Measurements from ENCODE around the gene C5orf22. TPM values are rescaled to one million over a fixed set of nuclear protein-coding genes. Genes with fewer than 3 reads are reported as not detected.

C5orf22 gene
- total and polyA plus RNA-seq, 5 donors: 11.1 to 19.5 (median 16.4) TPM

DNA sequence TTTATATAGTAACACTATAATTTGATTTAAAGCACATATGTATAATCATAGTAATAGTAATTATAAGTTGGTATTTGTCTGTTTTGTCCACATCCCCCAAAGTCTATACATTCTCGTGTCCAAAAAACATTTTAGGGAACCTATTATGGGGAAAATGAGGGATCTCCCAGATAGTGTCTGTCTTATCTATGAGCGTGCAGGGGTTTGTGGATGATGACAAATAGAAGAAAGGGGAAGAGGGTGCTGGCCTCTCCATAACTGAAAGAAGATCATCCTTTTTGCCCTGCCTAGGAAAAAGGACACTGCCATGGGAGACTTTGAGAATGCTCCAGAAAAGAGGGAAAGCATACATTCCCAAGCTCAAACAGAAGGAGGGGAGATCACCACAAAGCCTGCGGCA, 45.3 kb downstream of the C5orf22 start:
- WGBS: 72% methylated on average over 3 of the region's 3 CpGs
- Histone ChIP-seq H3K9me3 (ENCODE audit: control insufficient read depth, low read length) (no peaks in the 10 kb centered on the region), H3K4me3 (ENCODE audit: low read length) (no peak overlapping the region), H3K27me3 (ENCODE audit: control insufficient read depth, insufficient read depth) (no peaks in the 10 kb centered on the region), H3K4me1 (ENCODE audit: control insufficient read depth, insufficient read depth, low read length) (no peaks in the 10 kb centered on the region), H3K27ac (ENCODE audit: low read length) (no peak overlapping the region)
- intact Hi-C loops (cut with DNase I): loop anchor here in 1 of 4 donors (10.0 kb wide), 1 partner anchor 507 kb away; no protein-coding TSS in a partner anchor
- no peak for ATAC-seq
- no peak for DNase-seq

DNA sequence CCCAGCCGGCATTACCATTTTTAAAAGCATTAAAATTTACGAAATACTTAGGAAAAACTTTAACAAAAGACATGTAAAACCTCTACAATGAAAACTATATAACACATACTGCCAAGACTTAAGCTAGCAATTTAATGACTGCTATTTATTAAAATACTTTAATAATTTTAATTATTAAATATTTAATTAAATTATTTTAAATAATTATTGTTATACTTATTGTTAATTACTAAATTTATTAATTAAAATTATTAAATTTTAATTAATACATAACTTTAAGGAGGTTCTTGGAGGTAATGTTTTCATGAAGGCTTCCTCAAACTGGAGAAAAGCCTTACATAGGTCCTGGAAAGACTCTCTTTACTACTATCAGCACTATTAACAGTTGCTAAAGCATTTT, 47.5 kb downstream of the C5orf22 start:
- no peaks in the 10 kb centered on the region for H3K4me1 ChIP-seq (ENCODE audit: control insufficient read depth, insufficient read depth, low read length)
- 96% methylated on average over 2 of the region's 2 CpGs for WGBS
- H3K27me3 ChIP-seq (ENCODE audit: control insufficient read depth, insufficient read depth): no peaks in the 10 kb centered on the region
- no peak for DNase-seq
- intact Hi-C loops (cut with DNase I): loop anchor here in 1 of 4 donors (10.0 kb wide), 1 partner anchor 505 kb away; no protein-coding TSS in a partner anchor
- ATAC-seq: no peak
- no peak overlapping the region for H3K4me3 ChIP-seq (ENCODE audit: low read length)
- H3K27ac ChIP-seq (ENCODE audit: low read length): no peak overlapping the region
- H3K9me3 ChIP-seq (ENCODE audit: control insufficient read depth, low read length): no peaks in the 10 kb centered on the region

DNA sequence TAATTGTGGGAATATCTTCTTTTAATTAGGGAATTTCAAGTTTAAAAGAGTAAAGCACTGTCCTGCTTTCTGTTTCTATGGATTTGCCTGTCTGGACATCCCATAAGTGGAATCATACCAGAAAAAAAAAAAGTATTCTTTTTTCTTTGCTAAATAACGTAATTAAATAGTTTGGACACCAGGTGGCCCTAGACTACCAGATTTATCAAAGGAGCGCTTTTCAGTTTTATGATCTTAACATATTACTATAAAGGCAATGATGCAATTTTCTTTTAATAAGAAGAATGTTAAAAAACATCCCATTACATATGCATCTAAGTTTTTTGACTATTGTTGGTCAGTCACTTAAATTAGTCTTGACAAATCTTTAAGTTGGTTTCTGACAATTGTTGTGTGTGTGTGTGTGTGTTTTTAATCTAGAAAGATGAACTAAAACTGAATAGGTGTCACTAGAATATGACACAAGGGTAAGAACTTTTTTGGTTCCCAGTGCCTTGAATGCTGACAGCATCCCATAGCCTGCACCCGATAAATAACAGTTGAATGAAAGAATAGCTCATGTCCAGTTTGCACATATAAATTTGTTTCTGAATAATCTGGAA, 49.5 kb downstream of the C5orf22 start:
- Histone ChIP-seq H3K27ac (ENCODE audit: low read length) (no peak overlapping the region), H3K4me1 (ENCODE audit: control insufficient read depth, insufficient read depth, low read length) (no peaks in the 10 kb centered on the region), H3K4me3 (ENCODE audit: low read length) (no peak overlapping the region), H3K9me3 (ENCODE audit: control insufficient read depth, low read length) (no peaks in the 10 kb centered on the region), H3K27me3 (ENCODE audit: control insufficient read depth, insufficient read depth) (no peaks in the 10 kb centered on the region)
- intact Hi-C loops (cut with DNase I): loop anchor here in 3 of 4 donors (2.0 to 10.0 kb wide), 5 partner anchors 226 to 513 kb away; no protein-coding TSS in a partner anchor
- no peak for DNase-seq
- ATAC-seq: no peak
- WGBS: 31% methylated on average over 3 of the region's 3 CpGs

DNA sequence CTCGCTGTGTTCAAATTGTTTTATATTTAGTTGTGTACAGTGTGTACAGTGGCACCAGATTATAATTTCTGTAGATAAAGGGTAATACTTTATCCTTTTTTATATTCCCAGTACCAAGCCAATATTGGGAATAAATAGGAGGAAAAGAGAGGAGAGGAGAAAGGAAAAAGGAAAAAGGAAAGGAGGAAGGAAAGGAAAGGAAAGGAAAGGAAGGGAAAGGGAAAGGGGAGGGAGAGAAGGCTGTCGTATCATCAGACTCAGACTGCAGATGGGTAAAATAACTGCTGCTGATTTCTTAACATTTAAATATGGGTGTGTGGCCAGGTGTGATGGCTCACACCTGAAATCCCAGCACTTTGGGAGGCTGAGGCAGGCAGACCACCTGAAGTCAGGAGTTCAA, 51.0 kb downstream of the C5orf22 start:
- no peak overlapping the region for H3K4me3 ChIP-seq (ENCODE audit: low read length)
- ATAC-seq (no peak), DNase-seq (no peak)
- no peaks in the 10 kb centered on the region for H3K27me3 ChIP-seq (ENCODE audit: control insufficient read depth, insufficient read depth)
- H3K27ac ChIP-seq (ENCODE audit: low read length): no peak overlapping the region
- H3K9me3 ChIP-seq (ENCODE audit: control insufficient read depth, low read length): no peaks in the 10 kb centered on the region
- intact Hi-C loops (cut with DNase I): loop anchor here in 3 of 4 donors (2.0 to 10.0 kb wide), 4 partner anchors 224 to 512 kb away; no protein-coding TSS in a partner anchor
- H3K4me1 ChIP-seq (ENCODE audit: control insufficient read depth, insufficient read depth, low read length): no peaks in the 10 kb centered on the region
- WGBS: 88% methylated on average over 2 of the region's 2 CpGs

DNA sequence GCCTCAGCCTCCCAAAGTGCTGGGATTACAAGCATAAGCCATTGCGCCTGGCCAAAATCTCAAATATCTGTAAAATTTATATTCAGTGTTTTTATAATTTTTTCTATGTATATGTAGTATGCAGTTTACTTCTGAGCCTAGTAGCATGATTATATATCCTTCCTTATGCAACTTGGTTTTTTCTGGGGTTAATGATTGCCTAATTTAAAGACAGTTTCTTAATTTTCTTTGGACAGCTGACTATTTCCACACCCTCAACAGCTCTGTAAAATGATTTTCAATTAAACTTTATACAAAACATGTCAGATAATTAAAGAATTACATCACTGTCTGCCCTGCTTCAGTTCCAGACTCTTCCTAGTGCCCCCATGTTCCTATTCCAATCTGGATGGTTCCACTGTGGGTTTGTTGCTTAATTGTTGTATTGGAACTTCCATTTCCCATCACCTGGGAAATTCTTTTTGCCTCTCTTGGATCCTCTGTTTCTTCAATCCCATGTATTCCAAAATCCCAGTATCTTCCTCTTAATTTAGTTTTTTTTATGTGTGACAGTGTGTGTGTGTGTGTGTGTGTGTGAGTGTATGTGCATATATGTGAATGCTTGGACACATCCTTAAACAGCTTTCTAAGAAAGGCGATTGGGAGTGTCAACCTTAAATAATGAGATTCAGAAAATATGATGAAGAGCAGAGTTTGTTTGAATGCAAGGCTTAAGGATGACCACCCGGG, 53.2 kb downstream of the C5orf22 start:
- WGBS: 91% methylated on average over 3 of the region's 3 CpGs
- Histone ChIP-seq H3K4me1 (ENCODE audit: control insufficient read depth, insufficient read depth, low read length) (no peaks in the 10 kb centered on the region), H3K4me3 (ENCODE audit: low read length) (no peak overlapping the region), H3K9me3 (ENCODE audit: control insufficient read depth, low read length) (no peaks in the 10 kb centered on the region), H3K27ac (ENCODE audit: low read length) (no peak overlapping the region), H3K27me3 (ENCODE audit: control insufficient read depth, insufficient read depth) (no peaks in the 10 kb centered on the region)
- no peak for DNase-seq
- intact Hi-C loops (cut with DNase I): loop anchor here in 2 of 4 donors (5.0 to 10.0 kb wide), 2 partner anchors 222 to 509 kb away; no protein-coding TSS in a partner anchor
- no peak for ATAC-seq

DNA sequence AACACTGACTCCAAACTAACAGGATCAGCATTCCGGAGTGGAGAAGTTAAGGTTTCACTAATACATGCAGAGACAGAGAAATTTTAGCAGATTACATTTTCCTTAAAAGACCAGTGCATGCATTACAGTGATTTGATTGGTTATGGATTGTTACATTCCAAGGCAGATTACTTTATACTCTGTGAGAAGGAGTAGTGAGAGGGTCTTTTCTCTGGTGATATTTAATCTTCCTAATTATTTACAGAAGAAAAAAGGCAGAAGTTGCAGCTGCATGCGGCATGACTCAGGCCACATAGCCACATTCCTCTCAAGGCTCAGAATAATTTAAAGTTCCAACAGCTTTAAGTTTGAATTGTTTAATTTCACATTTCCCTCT, 53.8 kb downstream of the C5orf22 start:
- Histone ChIP-seq H3K27me3 (ENCODE audit: control insufficient read depth, insufficient read depth) (no peaks in the 10 kb centered on the region), H3K4me1 (ENCODE audit: control insufficient read depth, insufficient read depth, low read length) (no peaks in the 10 kb centered on the region), H3K9me3 (ENCODE audit: control insufficient read depth, low read length) (no peaks in the 10 kb centered on the region), H3K4me3 (ENCODE audit: low read length) (no peak overlapping the region), H3K27ac (ENCODE audit: low read length) (no peak overlapping the region)
- ATAC-seq (no peak), DNase-seq (no peak)
- 77% methylated on average over 2 of the region's 2 CpGs for WGBS
- intact Hi-C loops (cut with DNase I): loop anchor here in 2 of 4 donors (5.0 to 10.0 kb wide), 2 partner anchors 221 to 509 kb away; no protein-coding TSS in a partner anchor

DNA sequence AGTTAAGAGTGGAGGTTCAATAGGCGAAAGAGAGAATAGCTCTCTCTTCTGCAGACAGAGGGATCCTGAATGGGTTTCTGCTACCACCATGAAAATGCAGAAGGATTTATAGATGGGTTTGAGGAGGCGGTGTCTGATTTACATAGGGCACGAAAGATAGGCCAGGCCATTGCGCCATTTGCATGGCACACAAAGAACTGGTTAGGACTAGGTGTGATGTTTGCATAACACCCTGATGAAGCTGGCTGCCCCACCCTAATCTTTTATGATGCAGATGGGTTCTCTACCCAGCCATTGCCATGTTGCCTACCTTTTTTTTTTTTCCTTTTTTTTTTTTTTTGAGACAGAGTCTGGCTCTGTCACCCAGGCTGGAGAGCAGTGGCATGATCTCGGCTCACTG, 55.4 kb downstream of the C5orf22 start:
- intact Hi-C loops (cut with DNase I): loop anchor here in 2 of 4 donors (5.0 to 10.0 kb wide), 2 partner anchors 220 to 507 kb away; no protein-coding TSS in a partner anchor
- no peak overlapping the region for H3K27ac ChIP-seq (ENCODE audit: low read length)
- WGBS: 93% methylated on average over 5 of the region's 5 CpGs

DNA sequence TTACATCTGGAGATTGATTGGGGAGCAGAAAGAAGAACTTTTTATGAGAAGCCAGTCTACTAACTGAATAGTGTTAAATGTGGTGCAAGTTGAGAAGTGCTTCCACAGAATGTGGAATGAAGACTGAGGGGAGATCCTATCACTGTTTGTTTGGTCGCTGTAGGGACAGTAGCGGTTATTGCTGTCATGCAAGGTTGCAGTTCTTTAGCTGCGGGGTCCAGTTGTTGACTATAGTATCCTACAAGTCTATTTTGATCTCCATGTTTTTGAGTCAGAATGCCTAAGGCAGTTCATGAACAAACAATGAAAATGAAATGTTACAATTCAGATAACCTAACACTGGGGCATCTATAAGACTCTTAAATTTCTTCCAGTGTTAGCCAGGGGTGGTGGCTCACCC, 61.6 kb downstream of the C5orf22 start:
- intact Hi-C loops (cut with DNase I): no loop called here
- Histone ChIP-seq H3K27ac (ENCODE audit: low read length) (no peak overlapping the region), H3K9me3 (ENCODE audit: control insufficient read depth, low read length) (no peaks in the 10 kb centered on the region), H3K4me1 (ENCODE audit: control insufficient read depth, insufficient read depth, low read length) (no peaks in the 10 kb centered on the region), H3K4me3 (ENCODE audit: low read length) (no peak overlapping the region), H3K27me3 (ENCODE audit: control insufficient read depth, insufficient read depth) (no peaks in the 10 kb centered on the region)
- DNase-seq (no peak), ATAC-seq (no peak)
- WGBS: 89% methylated on average over 3 of the region's 3 CpGs

More for the DNA sequence above, 55.4 kb downstream of the C5orf22 start:
- H3K4me1 ChIP-seq (ENCODE audit: control insufficient read depth, insufficient read depth, low read length): no peaks in the 10 kb centered on the region
- H3K9me3 ChIP-seq (ENCODE audit: control insufficient read depth, low read length): no peaks in the 10 kb centered on the region
- no peak overlapping the region for H3K4me3 ChIP-seq (ENCODE audit: low read length)
- ATAC-seq: no peak
- no peak for DNase-seq
- H3K27me3 ChIP-seq (ENCODE audit: control insufficient read depth, insufficient read depth): no peaks in the 10 kb centered on the region

DNA sequence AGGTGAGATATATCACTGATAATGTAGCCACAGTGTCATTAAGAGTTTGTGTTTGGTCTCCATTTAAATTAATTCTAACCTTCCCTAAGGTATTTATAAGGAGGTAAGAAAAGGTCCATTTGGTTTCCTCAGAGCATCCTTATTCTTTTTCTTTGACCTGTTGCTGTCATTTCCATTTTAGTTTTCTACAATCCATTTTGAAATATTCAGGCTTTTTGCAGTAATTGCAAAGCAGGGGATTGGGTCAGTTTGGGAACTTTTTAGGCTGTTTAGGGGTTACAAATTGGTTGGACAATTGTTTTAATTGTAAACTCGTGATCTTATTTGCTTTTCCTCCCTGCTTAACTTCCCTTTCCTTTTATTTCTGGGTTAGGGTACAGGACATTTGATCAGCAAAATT, 64.3 kb downstream of the C5orf22 start:
- WGBS: 70% methylated on average over 1 of the region's 1 CpG
- Histone ChIP-seq H3K27me3 (ENCODE audit: control insufficient read depth, insufficient read depth) (no peaks in the 10 kb centered on the region), H3K27ac (ENCODE audit: low read length) (no peak overlapping the region), H3K4me3 (ENCODE audit: low read length) (no peak overlapping the region), H3K4me1 (ENCODE audit: control insufficient read depth, insufficient read depth, low read length) (no peaks in the 10 kb centered on the region), H3K9me3 (ENCODE audit: control insufficient read depth, low read length) (no peaks in the 10 kb centered on the region)
- ATAC-seq (no peak), DNase-seq (no peak)
- intact Hi-C loops (cut with DNase I): no loop called here

DNA sequence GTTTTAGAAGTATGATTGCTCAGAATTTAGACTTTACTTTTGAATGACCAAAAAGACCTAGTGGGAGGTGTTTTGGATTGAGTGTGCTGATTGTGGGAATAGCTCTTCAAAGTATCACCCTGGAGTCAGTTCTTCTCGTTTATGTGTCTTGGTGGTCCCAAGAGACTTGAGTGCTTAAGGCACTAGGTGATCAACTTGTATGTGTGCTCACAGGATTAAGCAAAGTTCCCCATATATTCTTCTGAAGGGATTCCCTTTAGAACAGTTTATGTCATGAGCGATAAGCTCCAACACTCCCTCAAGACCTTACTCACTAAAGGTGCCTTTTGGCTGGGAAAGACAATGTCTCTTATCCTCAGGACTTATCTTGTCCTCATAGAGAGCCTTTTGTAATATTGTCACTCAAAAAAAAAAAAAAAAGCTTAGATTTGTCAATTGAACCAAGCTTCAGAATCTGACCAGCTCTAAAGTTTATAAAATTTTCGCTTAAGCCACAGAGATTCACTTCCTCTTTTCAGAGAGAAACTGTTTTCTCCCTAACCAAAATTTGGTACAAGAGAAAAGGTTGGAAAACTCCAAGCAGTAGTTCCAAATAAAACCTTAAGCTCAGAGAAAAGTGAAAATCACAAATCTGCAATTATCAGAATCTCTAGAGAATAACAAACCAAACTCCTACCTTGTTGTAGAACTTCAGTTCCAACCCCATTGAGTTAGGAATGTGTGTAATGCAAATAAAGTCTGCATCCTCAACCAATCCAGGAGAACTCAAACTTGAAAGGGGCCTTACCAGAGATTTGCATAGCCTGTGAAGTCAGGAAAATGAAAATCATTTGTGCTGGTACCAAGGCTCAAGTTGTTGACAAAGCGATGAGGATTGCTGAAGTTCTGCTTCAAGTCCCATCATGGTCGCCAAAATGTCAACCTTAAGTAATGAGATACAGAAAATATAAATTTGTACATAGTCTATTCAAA, 66.8 kb downstream of the C5orf22 start:
- H3K4me3 ChIP-seq (ENCODE audit: low read length): no peak overlapping the region
- H3K4me1 ChIP-seq (ENCODE audit: control insufficient read depth, insufficient read depth, low read length): no peaks in the 10 kb centered on the region
- no peak overlapping the region for H3K27ac ChIP-seq (ENCODE audit: low read length)
- ATAC-seq: no peak
- no peaks in the 10 kb centered on the region for H3K9me3 ChIP-seq (ENCODE audit: control insufficient read depth, low read length)
- WGBS: 86% methylated on average over 5 of the region's 5 CpGs
- no peaks in the 10 kb centered on the region for H3K27me3 ChIP-seq (ENCODE audit: control insufficient read depth, insufficient read depth)
- no peak for DNase-seq
- intact Hi-C loops (cut with DNase I): no loop called here
